Measurements from ENCODE around the gene POU6F2. TPM values are rescaled to one million over a fixed set of nuclear protein-coding genes. Genes with fewer than 3 reads are reported as not detected.

POU6F2 gene
- total RNA-seq, 2 experiments from 2014 or later: not detected

- Mint-ChIP-seq H3K9me3 (no peaks in the 10 kb centered on the region), H3K36me3 (ENCODE audit: low read depth) (no peaks in the 10 kb centered on the region), H3K27ac (no peak overlapping the region), H3K4me3 (no peak overlapping the region), H3K4me1 (ENCODE audit: low read depth) (no peaks in the 10 kb centered on the region), H3K27me3 (peaks cover 2% of the 10 kb centered on the region)
- CTCF ChIA-PET: no interaction called here
- intact Hi-C loops (cut with micrococcal nuclease): no loop called here
- DNase-seq (no peak), ATAC-seq (no peak)
- no peak for TF ChIP-seq CTCF (IDR thresholded peaks at IDR 0.05)
- POLR2A ChIA-PET: no interaction called here
Observed at GRCh38 chr7:39428221-39428620, 450.5 kb downstream of the POU6F2 start.

GRCh38 chr7:39429421-39429820 lies 451.7 kb downstream of the POU6F2 start:
- Mint-ChIP-seq H3K27ac (no peak overlapping the region), H3K36me3 (ENCODE audit: low read depth) (no peaks in the 10 kb centered on the region), H3K4me3 (no peak overlapping the region), H3K4me1 (ENCODE audit: low read depth) (no peaks in the 10 kb centered on the region), H3K9me3 (no peaks in the 10 kb centered on the region), H3K27me3 (peaks cover 2% of the 10 kb centered on the region)
- intact Hi-C loops (cut with micrococcal nuclease): no loop called here
- DNase-seq (no peak), ATAC-seq (no peak)
- no peak for TF ChIP-seq CTCF (IDR thresholded peaks at IDR 0.05)
- ChIA-PET CTCF (no interaction called here), POLR2A (no interaction called here)

DNA sequence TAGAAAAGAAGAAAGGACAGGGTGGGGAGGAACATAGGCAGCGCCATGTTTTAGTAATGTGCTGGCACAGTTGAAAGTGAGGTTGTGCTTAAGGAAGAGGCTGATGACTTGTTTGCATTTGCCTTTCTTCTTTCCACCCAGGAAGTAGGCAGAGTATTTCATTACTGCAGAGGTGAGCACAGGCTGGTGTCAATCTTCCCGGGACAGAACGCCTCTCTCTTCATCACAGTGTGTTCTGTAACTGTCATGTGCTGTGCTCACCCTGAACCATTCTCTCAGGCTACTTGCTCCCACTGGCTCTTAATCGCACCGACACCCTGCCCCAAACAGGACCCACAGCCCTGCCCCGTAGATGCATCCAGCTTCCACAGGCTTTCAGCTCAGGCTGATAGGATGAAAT lies 452.7 kb downstream of the POU6F2 start:
- intact Hi-C loops (cut with micrococcal nuclease): no loop called here
- Mint-ChIP-seq H3K27ac (no peak overlapping the region), H3K4me1 (ENCODE audit: low read depth) (no peaks in the 10 kb centered on the region), H3K9me3 (no peaks in the 10 kb centered on the region), H3K36me3 (ENCODE audit: low read depth) (no peaks in the 10 kb centered on the region), H3K27me3 (peaks cover 2% of the 10 kb centered on the region), H3K4me3 (no peak overlapping the region)
- DNase-seq (no peak), ATAC-seq (no peak)
- no peak for TF ChIP-seq CTCF (IDR thresholded peaks at IDR 0.05)
- CTCF ChIA-PET: no interaction called here
- POLR2A ChIA-PET: no interaction called here

DNA sequence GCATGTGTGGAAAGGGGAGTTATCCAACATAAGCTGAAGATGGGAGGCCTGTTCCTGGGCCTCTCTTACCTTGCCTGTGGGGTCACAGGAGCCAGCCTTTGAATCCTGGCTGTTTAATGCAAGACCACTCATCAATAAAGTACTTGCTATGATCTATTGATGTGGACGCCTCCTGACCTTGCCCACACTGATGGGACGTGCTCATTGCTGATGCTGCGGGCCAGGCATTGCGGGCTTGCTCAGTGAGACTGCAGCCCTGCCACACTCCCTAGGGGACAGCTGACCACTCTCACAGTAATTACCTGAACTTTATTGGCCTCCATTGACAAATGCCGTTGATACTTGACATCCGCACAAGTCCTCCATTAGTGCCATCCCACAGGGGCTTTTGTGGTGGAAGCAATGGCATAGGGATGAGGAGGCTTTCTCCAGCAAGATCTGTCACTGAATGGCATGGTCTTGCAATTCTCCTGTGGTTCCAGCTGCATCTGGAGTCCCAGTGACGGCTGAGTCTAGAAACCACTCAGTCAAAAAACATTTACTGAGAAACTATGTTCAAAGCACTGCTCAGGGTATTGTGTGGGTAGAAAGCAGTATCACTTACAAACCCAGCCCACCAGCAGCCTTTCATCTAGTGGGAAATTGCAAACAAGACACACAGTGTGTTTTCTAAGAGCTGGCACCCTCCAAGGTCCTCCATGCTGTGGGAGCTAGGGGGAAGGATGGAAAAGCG lies 453.4 kb downstream of the POU6F2 start:
- no peak overlapping the region for H3K4me3 Mint-ChIP-seq
- DNase-seq (no peak), ATAC-seq (no peak)
- H3K9me3 Mint-ChIP-seq: no peaks in the 10 kb centered on the region
- peaks cover 2% of the 10 kb centered on the region for H3K27me3 Mint-ChIP-seq
- intact Hi-C loops (cut with micrococcal nuclease): no loop called here
- no peak for TF ChIP-seq CTCF (IDR thresholded peaks at IDR 0.05)
- H3K4me1 Mint-ChIP-seq (ENCODE audit: low read depth): no peaks in the 10 kb centered on the region
- no peaks in the 10 kb centered on the region for H3K36me3 Mint-ChIP-seq (ENCODE audit: low read depth)
- H3K27ac Mint-ChIP-seq: no peak overlapping the region
- POLR2A ChIA-PET: no interaction called here
- CTCF ChIA-PET: no interaction called here

DNA sequence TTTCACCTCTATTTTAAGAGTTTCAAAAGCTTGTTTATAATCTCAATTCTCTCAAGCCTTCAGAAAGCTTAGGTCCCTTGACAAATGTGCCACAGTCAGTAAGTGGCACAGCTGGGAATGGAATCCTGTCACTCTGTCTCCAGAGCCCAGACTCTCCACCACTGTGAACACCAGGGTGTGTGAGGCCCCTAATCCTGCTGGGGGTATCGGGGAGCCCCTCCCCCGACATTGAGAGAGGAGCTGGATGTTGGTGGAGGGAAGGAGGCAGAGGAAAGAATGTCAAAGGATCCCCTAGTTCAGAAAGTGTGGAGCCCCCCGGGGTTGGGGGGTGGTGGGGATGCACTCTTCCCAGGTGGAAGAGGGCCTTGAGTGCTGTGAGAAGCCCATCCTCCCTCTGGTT lies 454.7 kb downstream of the POU6F2 start:
- no peak for DNase-seq
- Mint-ChIP-seq H3K36me3 (ENCODE audit: low read depth) (no peaks in the 10 kb centered on the region), H3K9me3 (no peaks in the 10 kb centered on the region), H3K4me1 (ENCODE audit: low read depth) (no peaks in the 10 kb centered on the region), H3K27ac (no peak overlapping the region), H3K27me3 (peaks cover 2% of the 10 kb centered on the region), H3K4me3 (no peak overlapping the region)
- ATAC-seq: no peak
- POLR2A ChIA-PET: no interaction called here
- CTCF ChIA-PET: interaction anchor here (1.0 kb wide), 1 partner anchor 21 kb away, joined by 3 read pairs; no protein-coding TSS in a partner anchor
- TF ChIP-seq CTCF (IDR thresholded peaks at IDR 0.05): no peak
- intact Hi-C loops (cut with micrococcal nuclease): no loop called here
